Measurements from ENCODE around the gene RUFY3.

DNA sequence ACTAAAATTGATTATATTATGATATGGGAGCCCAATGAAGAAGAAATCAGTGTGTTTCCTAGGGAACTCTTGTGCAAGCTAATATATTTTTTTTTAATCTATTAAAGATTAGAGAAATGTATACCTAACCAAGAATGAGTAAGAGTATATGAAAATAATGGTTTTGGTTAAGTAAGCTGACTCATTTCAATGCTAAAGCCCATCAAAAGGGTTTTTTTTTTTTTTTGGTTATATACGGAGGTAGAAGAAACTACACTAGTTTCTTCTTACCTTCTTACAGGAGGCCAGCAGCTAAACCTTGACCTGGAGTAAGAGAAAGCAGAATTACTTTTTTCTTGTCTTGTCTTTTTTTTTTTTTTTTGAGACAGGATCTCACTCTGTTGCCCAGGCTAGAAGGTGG, 27.5 kb downstream of the RUFY3 start:
- TF ChIP-seq, protein P1, sequence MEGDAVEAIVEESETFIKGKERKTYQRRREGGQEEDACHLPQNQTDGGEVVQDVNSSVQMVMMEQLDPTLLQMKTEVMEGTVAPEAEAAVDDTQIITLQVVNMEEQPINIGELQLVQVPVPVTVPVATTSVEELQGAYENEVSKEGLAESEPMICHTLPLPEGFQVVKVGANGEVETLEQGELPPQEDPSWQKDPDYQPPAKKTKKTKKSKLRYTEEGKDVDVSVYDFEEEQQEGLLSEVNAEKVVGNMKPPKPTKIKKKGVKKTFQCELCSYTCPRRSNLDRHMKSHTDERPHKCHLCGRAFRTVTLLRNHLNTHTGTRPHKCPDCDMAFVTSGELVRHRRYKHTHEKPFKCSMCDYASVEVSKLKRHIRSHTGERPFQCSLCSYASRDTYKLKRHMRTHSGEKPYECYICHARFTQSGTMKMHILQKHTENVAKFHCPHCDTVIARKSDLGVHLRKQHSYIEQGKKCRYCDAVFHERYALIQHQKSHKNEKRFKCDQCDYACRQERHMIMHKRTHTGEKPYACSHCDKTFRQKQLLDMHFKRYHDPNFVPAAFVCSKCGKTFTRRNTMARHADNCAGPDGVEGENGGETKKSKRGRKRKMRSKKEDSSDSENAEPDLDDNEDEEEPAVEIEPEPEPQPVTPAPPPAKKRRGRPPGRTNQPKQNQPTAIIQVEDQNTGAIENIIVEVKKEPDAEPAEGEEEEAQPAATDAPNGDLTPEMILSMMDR (IDR thresholded peaks at IDR 0.05): no peak
- no peak for TF ChIP-seq POLR2AphosphoS5 (IDR thresholded peaks at IDR 0.05; ENCODE audit: low read depth, low read length)
- TF ChIP-seq, protein P2, sequence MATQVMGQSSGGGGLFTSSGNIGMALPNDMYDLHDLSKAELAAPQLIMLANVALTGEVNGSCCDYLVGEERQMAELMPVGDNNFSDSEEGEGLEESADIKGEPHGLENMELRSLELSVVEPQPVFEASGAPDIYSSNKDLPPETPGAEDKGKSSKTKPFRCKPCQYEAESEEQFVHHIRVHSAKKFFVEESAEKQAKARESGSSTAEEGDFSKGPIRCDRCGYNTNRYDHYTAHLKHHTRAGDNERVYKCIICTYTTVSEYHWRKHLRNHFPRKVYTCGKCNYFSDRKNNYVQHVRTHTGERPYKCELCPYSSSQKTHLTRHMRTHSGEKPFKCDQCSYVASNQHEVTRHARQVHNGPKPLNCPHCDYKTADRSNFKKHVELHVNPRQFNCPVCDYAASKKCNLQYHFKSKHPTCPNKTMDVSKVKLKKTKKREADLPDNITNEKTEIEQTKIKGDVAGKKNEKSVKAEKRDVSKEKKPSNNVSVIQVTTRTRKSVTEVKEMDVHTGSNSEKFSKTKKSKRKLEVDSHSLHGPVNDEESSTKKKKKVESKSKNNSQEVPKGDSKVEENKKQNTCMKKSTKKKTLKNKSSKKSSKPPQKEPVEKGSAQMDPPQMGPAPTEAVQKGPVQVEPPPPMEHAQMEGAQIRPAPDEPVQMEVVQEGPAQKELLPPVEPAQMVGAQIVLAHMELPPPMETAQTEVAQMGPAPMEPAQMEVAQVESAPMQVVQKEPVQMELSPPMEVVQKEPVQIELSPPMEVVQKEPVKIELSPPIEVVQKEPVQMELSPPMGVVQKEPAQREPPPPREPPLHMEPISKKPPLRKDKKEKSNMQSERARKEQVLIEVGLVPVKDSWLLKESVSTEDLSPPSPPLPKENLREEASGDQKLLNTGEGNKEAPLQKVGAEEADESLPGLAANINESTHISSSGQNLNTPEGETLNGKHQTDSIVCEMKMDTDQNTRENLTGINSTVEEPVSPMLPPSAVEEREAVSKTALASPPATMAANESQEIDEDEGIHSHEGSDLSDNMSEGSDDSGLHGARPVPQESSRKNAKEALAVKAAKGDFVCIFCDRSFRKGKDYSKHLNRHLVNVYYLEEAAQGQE (IDR thresholded peaks at IDR 0.05; ENCODE audit: insufficient read depth in 1 of 2, low read depth in 2 of 2, low read length in 1 of 2): no peak

Data from Panc1 (cell line).